Skeletal muscle satellite cell (primary cell): ENCODE results near the gene MAP3K14.
"Not testable (repeated sequence)": the region's sequence is repeated elsewhere in the genome, so short reads cannot be mapped to it uniquely, and the experiment has no call there.

Experiments
- H3K27me3 ChIP-seq: 2 replicates; pipeline ENCODE4 v1.7.0; 2013; ENCODE audit warnings: low read length; ENCODE audit not compliant: control insufficient read depth, insufficient read depth
- H3K36me3 ChIP-seq: 2 replicates; pipeline ENCODE4 v1.7.0; 2013; ENCODE audit warnings: mild to moderate bottlenecking, control low read depth, low read length; ENCODE audit not compliant: insufficient read depth
- H3K4me1 ChIP-seq: 2 replicates; pipeline ENCODE4 v1.7.0; 2013; ENCODE audit warnings: low read length; ENCODE audit not compliant: control insufficient read depth, insufficient read depth
- H3K4me2 ChIP-seq: 2 replicates; pipeline ENCODE4 v1.7.0; 2013; ENCODE audit warnings: mild to moderate bottlenecking, low read length
- H3K4me3 ChIP-seq: 2 replicates; pipeline ENCODE4 v1.7.0; 2013; ENCODE audit warnings: low read length
- H3K9ac ChIP-seq: 2 replicates; pipeline ENCODE4 v1.7.0; 2013; ENCODE audit warnings: mild to moderate bottlenecking, low read depth, low read length, moderate library complexity
- H3K9me3 ChIP-seq: replicated peaks from 2 replicates; pipeline ENCODE4 v1.7.0; 2013; ENCODE audit warnings: mild to moderate bottlenecking, control low read depth, low read length

Gene MAP3K14

GRCh38 chr17:45346216-45347015 is 29.6 kb upstream of the MAP3K14 start:
- Histone ChIP-seq H3K9ac (no peak overlapping the region), H3K4me1 (peaks cover 27% of the 10 kb centered on the region), H3K4me2 (no peak overlapping the region), H3K36me3 (no peaks in the 10 kb centered on the region), H3K9me3 (no peaks in the 10 kb centered on the region), H3K4me3 (no peak overlapping the region), H3K27me3 (no peaks in the 10 kb centered on the region)

GRCh38 chr17:45345554-45346215 is 28.9 kb upstream of the MAP3K14 start:
- Histone ChIP-seq H3K36me3 (no peaks in the 10 kb centered on the region), H3K4me2 (no peak overlapping the region), H3K4me3 (no peak overlapping the region), H3K27me3 (no peaks in the 10 kb centered on the region), H3K9me3 (no peaks in the 10 kb centered on the region), H3K4me1 (peaks cover 34% of the 10 kb centered on the region), H3K9ac (no peak overlapping the region)

- Histone ChIP-seq H3K36me3 (no peaks in the 10 kb centered on the region), H3K4me3 (no peak overlapping the region), H3K9me3 (no peaks in the 10 kb centered on the region), H3K27me3 (no peaks in the 10 kb centered on the region), H3K9ac (no peak overlapping the region), H3K4me1 (peaks cover 35% of the 10 kb centered on the region), H3K4me2 (no peak overlapping the region)
Observed at GRCh38 chr17:45345246-45345553, 28.4 kb upstream of the MAP3K14 start.

GRCh38 chr17:45343967-45344664 is 27.3 kb upstream of the MAP3K14 start:
- H3K9me3 ChIP-seq, H3K36me3 ChIP-seq, H3K4me3 ChIP-seq, H3K27me3 ChIP-seq, H3K4me2 ChIP-seq, H3K9ac ChIP-seq: not testable (repeated sequence)
- H3K4me1 ChIP-seq, result peaks cover 39% of the 10 kb centered on the region

- Histone ChIP-seq H3K9me3 (no peaks in the 10 kb centered on the region), H3K4me3 (no peak overlapping the region), H3K4me2 (no peak overlapping the region), H3K36me3 (no peaks in the 10 kb centered on the region), H3K4me1 (peaks cover 46% of the 10 kb centered on the region), H3K9ac (no peak overlapping the region), H3K27me3 (no peaks in the 10 kb centered on the region)
Observed at GRCh38 chr17:45342871-45343526, 26.2 kb upstream of the MAP3K14 start.

GRCh38 chr17:45342306-45342705 is 25.5 kb upstream of the MAP3K14 start:
- no peaks in the 10 kb centered on the region for H3K9me3 ChIP-seq
- peak overlapping the region; percentile 70 for H3K4me2 ChIP-seq
- no peaks in the 10 kb centered on the region for H3K36me3 ChIP-seq
- H3K4me3 ChIP-seq, result no peak overlapping the region
- H3K4me1 ChIP-seq, result peaks cover 47% of the 10 kb centered on the region
- H3K27me3 ChIP-seq, result no peaks in the 10 kb centered on the region
- no peak overlapping the region for H3K9ac ChIP-seq

GRCh38 chr17:45341533-45342158 is 24.8 kb upstream of the MAP3K14 start:
- Histone ChIP-seq H3K36me3 (no peaks in the 10 kb centered on the region), H3K9ac (peak overlapping the region; percentile 31), H3K4me1 (peaks cover 47% of the 10 kb centered on the region), H3K4me2 (peak overlapping the region; percentile 70), H3K4me3 (no peak overlapping the region), H3K9me3 (no peaks in the 10 kb centered on the region), H3K27me3 (no peaks in the 10 kb centered on the region)

- H3K4me3 ChIP-seq, result no peak overlapping the region
- peaks cover 31% of the 10 kb centered on the region for H3K4me1 ChIP-seq
- H3K27me3 ChIP-seq, result no peaks in the 10 kb centered on the region
- no peaks in the 10 kb centered on the region for H3K36me3 ChIP-seq
- H3K9me3 ChIP-seq, result no peaks in the 10 kb centered on the region
- H3K9ac ChIP-seq, result no peak overlapping the region
- H3K4me2 ChIP-seq, result no peak overlapping the region
Observed at GRCh38 chr17:45339646-45340605, 23.1 kb upstream of the MAP3K14 start.

- Histone ChIP-seq H3K36me3 (no peaks in the 10 kb centered on the region), H3K4me3 (no peak overlapping the region), H3K27me3 (no peaks in the 10 kb centered on the region), H3K4me1 (peaks cover 31% of the 10 kb centered on the region), H3K9me3 (no peaks in the 10 kb centered on the region), H3K9ac (no peak overlapping the region), H3K4me2 (no peak overlapping the region)
Observed at GRCh38 chr17:45338996-45339535, 22.2 kb upstream of the MAP3K14 start.

- no peaks in the 10 kb centered on the region for H3K27me3 ChIP-seq
- no peak overlapping the region for H3K9ac ChIP-seq
- H3K9me3 ChIP-seq, result no peaks in the 10 kb centered on the region
- no peak overlapping the region for H3K4me2 ChIP-seq
- H3K4me1 ChIP-seq, result peaks cover 34% of the 10 kb centered on the region
- no peak overlapping the region for H3K4me3 ChIP-seq
- no peaks in the 10 kb centered on the region for H3K36me3 ChIP-seq
Observed at GRCh38 chr17:45338023-45338781, 21.4 kb upstream of the MAP3K14 start.
